NCI-H187 (cell line): ENCODE data around the gene DAP3.
"Not testable (repeated sequence)": the region's sequence is repeated elsewhere in the genome, so short reads cannot be mapped to it uniquely, and the experiment has no call there.

Experiments used
- DNase-seq, 2 experiments: peaks; one replicate each; lab custom pipeline; 2025; lab: John Stamatoyannopoulos, UW

The DAP3 gene

DNA sequence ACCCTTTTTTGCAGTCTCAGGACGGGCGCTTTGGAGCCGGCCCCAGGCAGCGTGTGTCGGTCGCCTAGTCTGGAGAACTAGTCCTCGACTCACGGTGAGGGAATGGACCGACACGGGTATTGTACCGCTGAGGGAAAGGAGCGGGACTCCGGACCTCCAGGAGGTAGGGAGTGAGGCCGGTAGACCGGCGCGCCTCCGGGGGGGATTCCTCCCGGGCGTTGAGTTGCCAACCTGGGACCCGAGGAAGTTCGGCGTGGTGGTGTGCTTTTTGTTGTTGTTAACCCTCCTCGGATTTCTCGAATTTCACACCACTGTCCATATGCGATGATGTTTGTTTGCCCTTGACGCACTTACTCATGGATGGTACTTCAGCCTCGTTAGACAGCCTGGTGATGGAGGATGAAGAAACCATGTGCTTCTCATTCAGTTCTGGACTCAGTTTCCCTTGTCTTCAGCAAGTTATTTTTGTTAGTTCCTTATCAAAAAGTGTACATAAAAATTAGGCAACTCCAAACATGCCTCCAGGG is at the start of gene DAP3:
TSS of gene DAP3 (plus strand) at position 11 of the 527 bp plus-strand sequence. CDS start 20,689 bp downstream, outside the sequence.
- not testable (repeated sequence) for DNase-seq

DNA sequence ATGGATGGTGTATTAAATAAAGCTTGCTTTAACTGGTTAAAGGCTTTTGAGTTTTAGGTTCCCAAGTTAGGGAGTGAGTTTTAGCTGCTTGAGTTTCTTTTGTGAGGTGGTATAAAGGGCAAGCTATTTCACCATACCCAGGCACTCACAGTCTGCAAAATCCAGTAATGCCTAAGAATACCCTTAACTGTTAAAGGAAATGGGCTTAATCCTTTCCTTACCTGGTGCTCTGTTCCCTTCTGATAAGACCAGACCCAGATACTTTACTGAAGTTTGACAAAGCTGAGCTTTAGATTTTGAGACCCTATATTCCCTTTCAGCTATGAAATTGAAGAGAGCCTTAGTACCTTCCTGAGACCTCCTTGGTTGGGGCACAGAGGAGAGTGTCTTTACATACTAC is 48.5 kb upstream of the DAP3 start:
- no peak for DNase-seq

DNA sequence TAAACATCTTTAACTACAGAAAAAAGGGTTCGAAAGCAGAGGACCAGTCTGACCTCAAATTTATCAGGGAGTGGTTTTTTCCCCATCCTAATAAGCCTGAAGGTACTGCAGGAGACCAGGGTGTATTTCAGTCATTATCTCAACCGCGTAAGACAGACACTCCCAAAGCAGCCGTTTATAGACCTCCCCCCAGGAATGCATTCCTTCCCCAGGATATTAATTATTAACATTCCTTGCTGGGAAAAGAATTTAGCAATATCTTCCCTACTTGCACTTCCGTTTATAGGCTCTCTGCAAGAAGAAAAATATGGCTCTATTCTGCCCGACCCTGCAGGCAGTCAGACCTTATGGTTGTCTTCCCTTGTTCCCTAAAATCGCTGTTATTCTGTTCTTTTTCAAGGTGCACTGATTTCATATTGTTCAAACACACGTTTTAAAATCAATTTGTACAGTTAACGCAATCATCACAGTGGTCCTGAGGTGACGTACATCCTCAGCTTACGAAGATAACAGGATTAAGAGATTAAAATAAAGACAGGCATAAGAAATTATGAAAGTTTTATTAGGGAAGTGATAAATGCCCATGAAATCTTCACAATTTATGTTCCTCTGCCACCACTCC is 46.2 kb upstream of the DAP3 start:
- not testable (repeated sequence) for DNase-seq

DNA sequence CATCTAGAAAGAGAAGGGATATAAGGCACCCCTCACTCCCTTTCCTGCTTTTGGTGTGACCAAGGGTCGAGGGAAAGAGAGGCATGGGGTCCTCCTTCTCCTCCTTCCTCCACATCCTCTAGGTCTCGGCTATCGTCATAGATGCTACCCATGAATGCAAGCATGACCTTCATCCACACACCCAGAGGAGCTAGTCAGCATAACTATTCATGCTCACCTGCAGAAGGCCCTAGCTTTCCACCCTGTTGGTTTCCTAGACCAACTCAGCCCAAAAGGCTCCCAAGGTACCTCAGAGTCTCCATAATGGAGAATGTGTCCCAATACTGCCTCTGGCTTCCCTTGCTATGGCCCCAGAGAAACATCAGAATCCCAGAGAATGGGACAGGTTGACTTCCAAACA is 45.7 kb upstream of the DAP3 start:
- no peak for DNase-seq

DNA sequence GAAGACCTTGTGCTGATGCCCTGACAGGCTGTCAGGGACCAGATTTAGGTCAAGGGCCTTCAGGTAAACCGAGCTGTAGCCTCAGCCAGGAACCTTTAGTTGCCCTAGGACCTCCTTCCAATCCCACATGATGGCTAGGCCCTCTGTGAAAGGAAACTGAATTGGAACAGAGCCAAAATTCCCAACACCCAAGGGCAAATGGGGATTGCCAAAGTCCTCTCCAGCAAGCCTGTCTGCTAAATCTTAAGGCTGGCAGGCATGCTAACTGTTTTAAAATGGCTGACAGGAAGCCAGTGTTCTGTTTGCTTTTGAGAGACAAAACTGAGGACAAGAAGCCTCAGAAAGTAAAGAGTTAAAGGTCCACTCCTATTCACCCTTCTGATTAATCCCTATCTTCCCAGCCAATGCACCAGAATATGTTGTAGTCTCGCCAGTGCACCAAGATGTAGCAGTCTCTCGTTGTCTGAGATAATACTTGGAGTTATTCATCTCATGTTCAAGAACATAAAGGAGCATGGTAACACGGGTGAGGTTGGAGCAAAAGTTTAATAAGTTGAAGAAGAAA is 43.8 kb upstream of the DAP3 start:
- no peak for DNase-seq

DNA sequence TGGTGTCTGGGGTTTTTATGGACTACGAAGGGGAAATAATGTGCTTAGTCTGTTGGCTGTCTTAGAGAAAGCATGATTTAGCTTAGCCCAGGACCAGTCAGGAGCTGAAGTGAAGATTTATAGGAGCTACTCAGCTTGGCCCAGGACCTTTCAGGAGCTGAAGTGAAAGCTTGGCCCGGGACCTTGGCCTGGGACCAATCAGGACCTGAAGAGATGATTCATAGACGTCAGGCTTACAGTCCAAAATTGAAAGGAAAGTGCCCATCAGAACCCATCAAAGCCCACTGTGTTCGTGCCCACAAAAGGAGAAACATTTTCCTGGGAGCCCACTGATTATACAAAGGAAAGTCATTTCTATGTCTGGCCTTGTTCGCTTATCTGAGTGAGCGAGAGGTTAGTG is 43.2 kb upstream of the DAP3 start:
- DNase-seq, result no peak

DNA sequence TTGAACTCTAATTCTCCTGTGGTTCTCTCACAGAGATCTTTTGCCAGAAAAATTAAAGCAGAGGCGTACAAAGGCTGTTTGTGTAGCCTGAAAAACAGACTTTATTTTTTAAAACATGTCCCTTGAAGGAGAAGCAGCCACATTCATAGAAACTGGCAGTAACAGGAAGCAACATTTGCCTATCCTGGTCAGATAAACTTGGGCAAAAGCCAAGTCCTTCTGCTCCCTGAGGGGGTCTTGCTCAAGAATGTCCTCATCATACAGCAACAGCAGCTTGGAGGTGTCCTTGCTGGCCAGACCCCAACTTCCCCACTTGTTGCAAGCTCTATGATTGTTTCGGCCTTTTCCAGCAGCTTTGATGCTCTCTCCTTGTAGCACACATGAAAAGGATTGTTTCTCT is 42.6 kb upstream of the DAP3 start:
- DNase-seq, result no peak

DNA sequence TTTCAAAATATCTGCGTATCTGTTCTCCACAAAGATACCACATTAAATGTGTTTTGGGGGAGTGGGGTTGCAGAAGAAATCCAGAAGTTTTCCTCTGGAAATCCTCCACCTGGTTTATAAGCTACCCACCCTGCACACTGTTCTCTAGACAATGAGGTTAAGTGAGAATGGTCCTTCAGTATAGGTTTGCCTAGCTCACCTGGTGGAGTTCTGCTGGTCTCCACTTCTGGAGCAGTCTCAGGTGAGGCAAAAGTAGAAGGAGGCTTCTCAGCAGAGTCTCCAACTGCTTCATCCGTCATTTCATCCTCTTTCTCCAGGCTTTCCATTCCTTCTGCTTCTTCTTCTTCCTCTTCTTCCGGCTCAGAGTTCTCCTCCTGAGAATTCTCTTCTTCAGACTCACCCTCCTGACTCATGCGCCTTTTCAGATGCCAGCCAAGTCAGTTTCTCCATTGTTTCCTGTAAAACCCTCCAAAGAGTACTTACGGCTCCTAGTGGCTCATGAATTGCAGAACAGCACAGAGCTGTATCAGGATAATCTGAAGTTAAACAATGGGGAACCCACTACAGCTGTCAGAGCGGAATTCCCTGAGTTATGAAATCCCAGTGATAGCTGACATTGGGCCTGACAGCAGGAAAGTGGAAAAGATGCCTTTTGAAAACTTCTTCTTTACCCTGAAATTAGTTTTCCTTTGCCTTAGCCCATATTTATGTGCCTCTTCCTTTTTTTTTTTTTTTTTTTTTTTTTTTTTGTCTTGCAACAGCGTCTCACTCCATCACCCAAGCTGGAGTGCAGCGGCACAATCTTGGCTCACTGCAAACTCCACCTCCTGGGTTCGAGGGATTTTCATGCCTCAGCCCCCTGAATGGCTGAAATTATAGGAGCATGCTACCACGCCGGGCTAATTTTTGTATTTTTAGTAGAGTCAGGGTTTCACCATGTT is 40.4 kb upstream of the DAP3 start:
- peak in 1 of 2 experiments; percentile 26 for DNase-seq

DNA sequence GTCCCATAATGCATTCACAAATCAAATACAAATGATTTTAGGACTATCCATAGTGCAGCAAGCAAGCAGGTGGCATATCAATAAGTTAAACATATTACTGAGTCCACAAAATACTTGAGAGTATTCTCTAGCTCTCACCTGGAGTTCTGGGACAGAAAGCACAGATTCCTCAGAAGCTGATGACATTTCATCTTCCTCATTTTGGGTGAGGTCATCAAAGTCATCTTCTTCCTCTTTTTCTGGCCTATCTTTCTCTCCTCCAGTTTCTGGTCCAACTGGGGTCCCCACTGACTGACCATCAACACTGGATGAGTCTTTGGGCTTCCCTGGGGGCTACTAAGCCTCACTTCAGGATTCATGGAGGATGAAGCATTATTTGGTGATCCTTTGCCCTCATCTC is 39.2 kb upstream of the DAP3 start:
- no peak for DNase-seq

DNA sequence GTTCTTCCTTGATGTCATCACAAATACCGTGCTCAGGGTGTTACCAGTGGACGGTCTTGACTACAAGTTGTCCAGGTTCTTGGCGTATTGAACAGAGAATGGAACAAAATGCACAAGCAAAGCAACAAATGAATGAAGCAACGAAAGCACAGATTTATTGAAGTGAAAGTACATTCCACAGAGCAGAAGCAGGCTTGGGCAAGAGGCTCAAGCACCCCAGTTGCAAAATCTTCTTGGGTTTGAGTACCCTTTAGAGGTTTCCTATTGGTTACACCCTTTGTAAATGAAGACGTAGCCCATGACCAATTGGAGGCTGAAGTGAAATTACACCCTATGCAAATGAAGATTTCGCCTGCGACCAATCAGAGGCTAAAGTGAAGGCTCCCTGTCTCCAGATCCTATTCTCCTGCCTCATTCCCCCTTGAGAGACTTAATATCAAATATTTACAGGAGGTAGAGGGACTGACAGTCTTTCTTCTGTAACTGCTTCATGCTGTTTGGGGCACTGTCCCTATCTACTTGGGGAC is 38.6 kb upstream of the DAP3 start:
- DNase-seq, result no peak

DNA sequence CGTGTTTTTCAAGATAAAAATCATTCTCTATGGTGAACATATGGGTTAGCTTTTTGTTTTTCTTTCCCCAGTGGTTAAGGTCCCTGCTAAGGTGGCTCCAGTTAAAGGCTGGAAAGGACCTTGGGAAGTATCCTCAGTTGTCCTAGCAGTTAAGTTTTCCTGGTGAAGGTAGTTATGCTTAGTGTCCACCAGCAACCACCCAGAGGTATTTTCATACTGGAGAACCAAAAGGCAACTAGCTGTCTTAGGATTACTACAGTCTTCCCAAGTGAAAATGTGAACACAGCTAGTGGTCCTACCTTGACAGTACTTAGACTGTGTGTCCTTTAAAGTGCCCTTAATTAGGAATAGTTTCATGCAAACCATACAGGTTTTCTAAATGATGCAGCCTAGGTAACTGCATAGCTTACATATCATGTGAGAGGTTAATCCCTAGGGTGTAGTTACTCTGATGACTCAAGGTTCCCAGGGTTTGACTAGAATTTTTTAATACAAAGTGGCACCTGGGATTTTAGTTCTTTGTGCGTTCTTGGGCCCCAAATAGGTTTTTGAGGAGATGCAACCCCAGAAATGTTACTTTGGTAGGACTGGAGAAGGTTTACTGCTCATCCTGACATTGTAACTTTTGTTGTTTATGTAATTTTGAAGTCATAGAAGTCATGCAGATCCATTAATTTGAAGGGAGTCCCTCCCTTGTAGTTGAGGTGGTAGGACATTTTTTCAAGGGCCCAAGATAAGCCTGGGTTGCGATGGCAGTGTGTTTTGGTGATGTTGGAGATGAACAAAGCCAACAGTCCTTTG is 36.8 kb upstream of the DAP3 start:
- DNase-seq, result no peak

DNA sequence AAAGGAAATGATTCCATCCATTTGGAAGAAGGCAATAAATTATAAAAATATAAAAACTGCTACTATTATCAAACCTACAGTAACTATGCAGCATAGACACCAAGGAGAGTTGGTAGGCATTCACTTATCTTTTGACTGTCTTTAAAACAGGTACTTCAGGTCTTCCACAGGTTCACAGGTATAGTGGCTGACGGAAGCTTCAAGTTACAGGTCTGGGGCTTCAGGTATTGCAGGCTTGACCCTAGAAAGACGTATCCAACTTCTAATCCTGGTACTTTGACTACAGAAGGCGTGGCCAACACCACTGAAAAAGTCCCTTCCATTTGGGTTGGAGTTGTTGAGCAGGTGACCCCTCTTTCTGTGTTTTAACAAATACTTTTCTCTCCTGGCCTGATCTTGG is 35.9 kb upstream of the DAP3 start:
- DNase-seq, result no peak

DNA sequence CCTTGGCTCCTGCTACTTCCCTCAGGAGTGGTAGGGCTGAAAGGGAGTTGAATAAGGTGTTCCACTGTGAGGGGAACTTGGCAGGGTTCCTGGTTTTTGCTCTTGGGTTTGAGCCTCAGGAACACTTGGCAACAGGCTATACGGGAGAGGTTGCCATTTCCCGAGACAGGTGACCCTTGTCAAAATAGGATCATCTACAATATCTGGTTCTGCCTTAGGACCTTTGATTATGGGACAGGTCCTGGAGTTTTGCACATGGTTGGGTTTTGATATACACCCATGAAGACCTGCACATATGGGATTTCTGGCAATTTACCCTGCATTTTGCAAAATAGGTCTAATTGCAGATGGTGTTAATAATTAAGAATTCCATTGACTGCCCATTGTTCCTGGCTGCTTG is 31.4 kb upstream of the DAP3 start:
- DNase-seq, result no peak

DNA sequence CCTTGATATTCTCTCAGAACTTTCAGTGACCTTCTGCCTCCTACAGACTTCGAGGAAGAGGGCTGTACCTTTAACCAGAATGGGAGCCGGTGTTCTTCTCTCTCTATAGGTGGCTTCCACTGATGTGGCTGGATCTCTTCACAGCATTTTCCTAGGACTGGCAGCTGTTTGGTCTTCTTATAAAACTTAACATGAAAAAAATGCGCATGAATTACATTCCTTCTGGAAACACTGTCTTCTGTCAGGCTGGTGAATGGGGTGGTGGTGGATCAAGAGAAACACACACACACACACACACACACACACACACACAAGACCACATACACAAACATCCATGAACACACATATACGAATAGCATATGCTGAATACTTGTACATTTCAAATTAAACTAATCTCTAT is 27.7 kb upstream of the DAP3 start:
- DNase-seq, result not testable (repeated sequence)

DNA sequence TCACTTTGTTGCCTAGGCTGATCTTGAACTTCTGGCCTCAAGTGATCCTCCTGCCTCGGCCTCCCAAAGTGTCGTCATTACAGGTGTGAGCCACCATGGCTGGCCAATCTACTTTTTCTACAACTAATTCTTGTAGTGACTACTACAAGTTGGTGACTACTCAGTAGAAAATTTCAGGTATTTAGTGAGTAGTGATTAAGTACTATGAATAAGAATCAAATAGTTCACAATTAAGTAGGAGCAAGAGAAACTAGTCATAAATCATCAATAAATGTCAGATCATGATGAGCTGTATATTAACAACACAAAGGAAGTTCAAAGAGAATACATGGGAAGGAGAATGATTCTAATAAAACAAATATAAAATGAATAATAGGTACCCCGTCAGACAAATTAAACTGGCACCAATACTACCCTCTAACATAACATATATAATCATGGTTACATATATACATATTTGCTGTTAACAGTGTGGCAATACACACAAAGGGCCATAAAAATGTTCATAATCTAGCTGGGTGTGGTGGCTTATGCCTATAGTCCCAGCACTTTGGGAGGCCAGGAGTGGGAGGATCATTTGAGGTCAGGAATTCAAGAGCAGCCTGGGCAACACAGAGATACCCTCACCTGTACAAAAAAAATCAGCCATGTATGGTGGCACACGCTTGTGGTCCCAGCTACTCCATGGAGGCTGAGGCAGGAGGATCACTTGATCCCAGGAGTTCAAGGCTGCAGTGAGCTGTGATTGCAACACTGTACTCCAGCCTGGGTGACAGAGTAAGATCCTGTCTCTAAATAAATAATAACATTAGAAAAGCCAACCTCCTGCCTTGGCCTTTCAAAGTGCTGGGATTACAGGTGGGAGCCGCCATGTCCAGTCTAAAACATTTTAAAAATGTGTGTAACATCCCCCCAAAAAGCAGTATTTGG is 19.4 kb upstream of the DAP3 start:
- DNase-seq, result no peak

DNA sequence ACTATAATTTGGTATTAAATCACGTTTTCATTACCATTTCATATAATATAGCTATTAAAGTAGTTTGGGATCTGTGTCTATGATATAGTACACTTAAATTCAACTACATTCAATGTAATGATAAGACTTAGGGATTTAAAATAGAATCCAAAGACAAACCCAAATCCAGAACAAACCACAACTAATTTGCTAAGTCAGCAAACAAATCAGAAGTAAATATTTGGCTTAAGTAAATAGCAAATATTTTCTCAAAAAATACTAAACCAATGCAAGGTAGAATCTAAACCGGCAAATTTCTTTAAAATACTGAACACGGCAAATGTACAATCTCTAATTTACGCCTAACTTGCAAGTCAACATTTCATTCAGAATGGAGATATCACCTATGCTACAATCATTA is 17.1 kb upstream of the DAP3 start:
- no peak for DNase-seq

DNA sequence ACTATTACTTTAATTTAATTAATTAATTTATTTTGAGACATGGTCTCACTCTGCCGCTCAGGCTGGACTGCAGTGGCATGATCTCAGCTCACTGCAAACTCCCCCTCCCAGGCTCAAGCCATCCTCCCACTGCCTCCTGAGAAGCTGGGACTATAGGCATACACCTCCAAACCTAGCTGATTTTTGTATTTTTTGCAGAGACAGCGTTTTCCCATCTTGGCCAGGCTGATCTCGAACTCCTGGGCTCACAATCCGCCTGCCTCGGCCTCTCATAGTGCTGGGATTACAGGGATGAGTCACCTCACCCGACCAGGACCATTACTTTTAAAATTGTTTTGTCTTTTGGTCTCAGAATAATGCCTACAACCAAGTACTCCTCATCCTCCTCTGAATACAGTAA is 15.9 kb upstream of the DAP3 start:
- DNase-seq, result no peak

DNA sequence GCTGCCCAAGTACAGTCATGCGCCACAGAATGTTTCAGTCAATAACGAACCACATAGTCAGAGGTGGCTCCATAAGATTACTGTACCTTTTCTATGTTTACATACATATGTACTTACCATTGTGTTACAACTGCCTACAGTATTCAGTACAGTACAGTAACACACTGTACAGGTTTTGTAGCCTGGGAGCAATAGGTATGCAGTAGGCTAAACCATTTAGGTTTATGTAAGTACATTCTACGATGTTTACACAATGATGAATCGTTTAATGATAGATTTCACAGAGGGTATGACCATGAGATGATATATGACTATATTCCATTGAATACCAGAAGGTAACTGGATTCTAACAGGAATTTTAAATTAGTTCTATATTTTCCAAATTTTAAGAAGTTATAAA is 10.9 kb upstream of the DAP3 start:
- DNase-seq, result no peak

DNA sequence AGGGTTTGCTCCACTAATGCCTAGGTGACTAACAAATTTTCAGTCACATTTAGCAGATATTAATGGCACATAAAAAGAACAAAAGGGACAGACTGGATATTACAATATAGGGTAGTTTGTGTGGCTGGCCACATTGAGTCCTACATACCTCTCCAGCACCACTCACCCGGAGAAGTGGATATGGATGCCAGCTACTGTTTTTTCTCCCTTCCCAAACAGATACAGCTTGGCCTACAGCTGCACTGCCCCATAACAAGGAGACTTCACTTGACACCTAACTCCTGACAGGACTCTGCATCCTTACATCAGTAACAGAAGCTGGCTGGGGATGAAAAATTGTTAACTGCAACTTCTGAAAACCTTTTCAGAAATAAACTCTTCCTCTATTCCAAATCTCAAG is 9.9 kb upstream of the DAP3 start:
- not testable (repeated sequence) for DNase-seq

DNA sequence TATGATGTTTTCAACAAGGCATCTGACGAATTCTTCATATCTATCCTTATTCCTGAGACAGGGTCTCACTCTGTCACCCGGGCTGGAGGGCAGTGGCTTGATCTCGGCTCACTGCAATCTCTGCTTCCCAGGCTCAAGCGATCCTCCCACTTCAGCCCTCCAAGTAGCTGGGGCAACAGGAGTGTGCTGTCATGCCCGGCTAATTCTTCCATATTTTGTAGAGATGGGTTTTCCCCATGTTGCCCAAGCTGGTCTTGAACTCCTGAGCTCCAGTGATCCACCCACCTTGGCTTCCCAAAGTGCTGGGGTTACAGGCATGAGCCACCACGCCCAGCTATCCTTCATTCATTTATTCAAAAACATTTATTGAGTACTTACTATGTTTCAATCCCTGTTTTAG is 8.4 kb upstream of the DAP3 start:
- no peak for DNase-seq

DNA sequence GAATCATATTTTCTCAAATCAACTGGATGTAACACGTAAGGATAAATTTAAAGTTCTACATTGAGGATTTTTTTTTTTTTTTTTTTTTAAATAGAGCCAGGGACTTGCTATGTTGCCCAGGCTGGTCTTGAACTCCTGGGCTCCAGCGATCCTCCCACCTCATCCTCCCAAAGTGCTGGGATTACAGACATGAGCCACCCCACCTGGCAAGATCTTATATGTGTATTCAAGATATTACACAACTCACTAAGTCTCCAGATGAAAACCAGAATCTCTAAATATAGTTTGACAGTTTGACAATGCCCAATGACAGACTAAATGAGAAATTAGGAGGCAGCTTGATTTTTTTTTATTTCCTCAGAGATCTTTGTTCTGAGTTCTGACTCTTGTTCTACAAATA is 7.1 kb upstream of the DAP3 start:
- DNase-seq, result no peak
